Right atrium auricular region (tissue), 2 donors: ENCODE data around the gene EHD4. TPM values are rescaled to one million over a fixed set of nuclear protein-coding genes. Genes with fewer than 3 reads are reported as not detected.

Source experiments
- DNase-seq: peaks from one replicate; pipeline ENCODE4 v3.0.0-alpha.2; 2019; ENCODE audit warnings: low spot score
- H3K27ac ChIP-seq, 2 donors: fragments of 200-600 bp; sonication (generic); 1 replicate in 1 of 2; 2 replicates in 1 of 2; pipeline ENCODE4 v1.5.1; 2016 to 2019
- H3K27me3 ChIP-seq, 2 donors: fragments of 200-600 bp; sonication (generic); one replicate each; pipeline versions ENCODE4 v1.5.1 to v1.6.0; 2017 to 2019
- H3K36me3 ChIP-seq: fragments of 200-600 bp; sonication (generic); one replicate; pipeline ENCODE4 v1.5.1; 2016
- H3K4me1 ChIP-seq, 2 donors: fragments of 200-600 bp; sonication (generic); one replicate each; pipeline versions ENCODE4 v1.5.1 to v1.6.0; 2017 to 2019
- H3K4me3 ChIP-seq, 2 donors: fragments of 200-600 bp; sonication (generic); 1 replicate in 1 of 2; 2 replicates in 1 of 2; pipeline ENCODE4 v1.5.1; 2017 to 2019; ENCODE audit warnings: mild to moderate bottlenecking in 1 of 2, moderate library complexity in 1 of 2
- H3K9me3 ChIP-seq, 2 donors: fragments of 200-600 bp; sonication (generic); one replicate each; pipeline ENCODE4 v1.5.1; 2019
- CTCF ChIP-seq, 2 donors: fragments of 200-600 bp; sonication (generic); IDR thresholded peaks; one replicate each; pipeline ENCODE4 v1.5.1; 2019; ENCODE audit warnings: antibody characterized with exemption in 2 of 2
- total RNA-seq, 2 donors: library from RNA; depleted of rRNA; stranded (reverse); fragments of >200 nt; gene quantifications; one replicate each; pipeline ENCODE4 v1.1.0, GENCODE V29; 2016

Gene EHD4
- total RNA-seq, result 10 to 100 TPM; 22.2 to 26.3 TPM

GRCh38 chr15:41972253-41973242 is at the start of gene EHD4:
Gene EHD4 (minus strand): TSS chr15:41972557. CDS start chr15:41972494, 63 bp downstream.
- Histone ChIP-seq H3K27me3 (no peaks in the 10 kb centered on the region), H3K36me3 (no peaks in the 10 kb centered on the region), H3K27ac (peak within 1 kb of the TSS; percentile 95 to 96), H3K9me3 (no peaks in the 10 kb centered on the region), H3K4me1 (peaks cover 0 to 34% of the 10 kb centered on the region in 2 donors), H3K4me3 (peak within 1 kb of the TSS; percentile 86 to 96)
- peak in 1 of 2 donors; percentile 61 for TF ChIP-seq CTCF (IDR thresholded peaks at IDR 0.05)
- peak; percentile 100 for DNase-seq

GRCh38 chr15:42021593-42021992 is 49.2 kb upstream of the EHD4 start:
- no peak overlapping the region for H3K27ac ChIP-seq
- no peaks in the 10 kb centered on the region for H3K9me3 ChIP-seq
- no peaks in the 10 kb centered on the region for H3K27me3 ChIP-seq
- no peak for DNase-seq
- TF ChIP-seq CTCF (IDR thresholded peaks at IDR 0.05), result no peak
- H3K4me3 ChIP-seq, result no peak overlapping the region
- H3K4me1 ChIP-seq, result peaks cover 0 to 11% of the 10 kb centered on the region in 2 donors
- H3K36me3 ChIP-seq, result no peaks in the 10 kb centered on the region

- no peak for DNase-seq
- Histone ChIP-seq H3K27ac (no peak within 1 kb of the TSS), H3K27me3 (no peaks in the 10 kb centered on the region), H3K4me3 (no peak within 1 kb of the TSS), H3K36me3 (no peaks in the 10 kb centered on the region), H3K9me3 (no peaks in the 10 kb centered on the region), H3K4me1 (peaks cover 0 to 11% of the 10 kb centered on the region in 2 donors)
- no peak for TF ChIP-seq CTCF (IDR thresholded peaks at IDR 0.05)
These were observed 48.4 kb upstream of the EHD4 start, which contains the start of gene PLA2G4E for GRCh38 chr15:42020713-42021273. Gene PLA2G4E (minus strand): TSS chr15:42021042. CDS start chr15:42021030, 12 bp downstream.

GRCh38 chr15:42018306-42019224 is 46.2 kb upstream of the EHD4 start:
- H3K4me1 ChIP-seq, result peaks cover 0 to 11% of the 10 kb centered on the region in 2 donors
- no peaks in the 10 kb centered on the region for H3K9me3 ChIP-seq
- TF ChIP-seq CTCF (IDR thresholded peaks at IDR 0.05), result no peak
- H3K27me3 ChIP-seq, result no peaks in the 10 kb centered on the region
- no peaks in the 10 kb centered on the region for H3K36me3 ChIP-seq
- H3K4me3 ChIP-seq, result no peak overlapping the region
- DNase-seq, result no peak
- peak overlapping the region; percentile 4 to 46 for H3K27ac ChIP-seq

GRCh38 chr15:42016971-42017370 is 44.6 kb upstream of the EHD4 start:
- Histone ChIP-seq H3K4me3 (no peak overlapping the region), H3K4me1 (peaks cover 0 to 11% of the 10 kb centered on the region in 2 donors), H3K27ac (no peak overlapping the region), H3K9me3 (no peaks in the 10 kb centered on the region), H3K36me3 (no peaks in the 10 kb centered on the region), H3K27me3 (no peaks in the 10 kb centered on the region)
- no peak for TF ChIP-seq CTCF (IDR thresholded peaks at IDR 0.05)
- no peak for DNase-seq
